ENCODE measurements around the gene FAM170B. TPM values are rescaled to one million over a fixed set of nuclear protein-coding genes. Genes with fewer than 3 reads are reported as not detected.

FAM170B gene
- total RNA-seq, 1 experiment from 2014 or later = not detected

GRCh38 chr10:49139028-49139845 is 5.4 kb upstream of the FAM170B start:
- 0 out of 2 replicates have a peak, but pooled peaks cover 2% of the 10 kb centered on the region for H3K36me3 Mint-ChIP-seq
- peaks cover 34% of the 10 kb centered on the region for H3K4me1 Mint-ChIP-seq
- H3K4me3 Mint-ChIP-seq = no peak overlapping the region
- TF ChIP-seq NFATC4 (CRISPR knock-in tag; IDR thresholded peaks at IDR 0.05) (no peak), ZNF671 (CRISPR knock-in tag; IDR thresholded peaks at IDR 0.05) (no peak), ZNF281 (CRISPR knock-in tag; IDR thresholded peaks at IDR 0.05) (no peak), MYBL2 (CRISPR knock-in tag; IDR thresholded peaks at IDR 0.05) (no peak), ZNF263 (CRISPR knock-in tag; IDR thresholded peaks at IDR 0.05; ENCODE audit: low read depth) (no peak), ZBTB21 (CRISPR knock-in tag; IDR thresholded peaks at IDR 0.05; ENCODE audit: borderline replicate concordance) (no peak), SMAD3 (CRISPR knock-in tag; IDR thresholded peaks at IDR 0.05; ENCODE audit: borderline replicate concordance) (no peak), MXD4 (CRISPR knock-in tag; IDR thresholded peaks at IDR 0.05; ENCODE audit: borderline replicate concordance) (no peak)
- TF ChIP-seq, protein P1, sequence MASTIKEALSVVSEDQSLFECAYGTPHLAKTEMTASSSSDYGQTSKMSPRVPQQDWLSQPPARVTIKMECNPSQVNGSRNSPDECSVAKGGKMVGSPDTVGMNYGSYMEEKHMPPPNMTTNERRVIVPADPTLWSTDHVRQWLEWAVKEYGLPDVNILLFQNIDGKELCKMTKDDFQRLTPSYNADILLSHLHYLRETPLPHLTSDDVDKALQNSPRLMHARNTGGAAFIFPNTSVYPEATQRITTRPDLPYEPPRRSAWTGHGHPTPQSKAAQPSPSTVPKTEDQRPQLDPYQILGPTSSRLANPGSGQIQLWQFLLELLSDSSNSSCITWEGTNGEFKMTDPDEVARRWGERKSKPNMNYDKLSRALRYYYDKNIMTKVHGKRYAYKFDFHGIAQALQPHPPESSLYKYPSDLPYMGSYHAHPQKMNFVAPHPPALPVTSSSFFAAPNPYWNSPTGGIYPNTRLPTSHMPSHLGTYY (CRISPR knock-in tag; IDR thresholded peaks at IDR 0.05) = no peak
- TF ChIP-seq, protein P2, sequence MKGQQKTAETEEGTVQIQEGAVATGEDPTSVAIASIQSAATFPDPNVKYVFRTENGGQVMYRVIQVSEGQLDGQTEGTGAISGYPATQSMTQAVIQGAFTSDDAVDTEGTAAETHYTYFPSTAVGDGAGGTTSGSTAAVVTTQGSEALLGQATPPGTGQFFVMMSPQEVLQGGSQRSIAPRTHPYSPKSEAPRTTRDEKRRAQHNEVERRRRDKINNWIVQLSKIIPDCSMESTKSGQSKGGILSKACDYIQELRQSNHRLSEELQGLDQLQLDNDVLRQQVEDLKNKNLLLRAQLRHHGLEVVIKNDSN (CRISPR knock-in tag; IDR thresholded peaks at IDR 0.05) = no peak
- TF ChIP-seq, protein P3, sequence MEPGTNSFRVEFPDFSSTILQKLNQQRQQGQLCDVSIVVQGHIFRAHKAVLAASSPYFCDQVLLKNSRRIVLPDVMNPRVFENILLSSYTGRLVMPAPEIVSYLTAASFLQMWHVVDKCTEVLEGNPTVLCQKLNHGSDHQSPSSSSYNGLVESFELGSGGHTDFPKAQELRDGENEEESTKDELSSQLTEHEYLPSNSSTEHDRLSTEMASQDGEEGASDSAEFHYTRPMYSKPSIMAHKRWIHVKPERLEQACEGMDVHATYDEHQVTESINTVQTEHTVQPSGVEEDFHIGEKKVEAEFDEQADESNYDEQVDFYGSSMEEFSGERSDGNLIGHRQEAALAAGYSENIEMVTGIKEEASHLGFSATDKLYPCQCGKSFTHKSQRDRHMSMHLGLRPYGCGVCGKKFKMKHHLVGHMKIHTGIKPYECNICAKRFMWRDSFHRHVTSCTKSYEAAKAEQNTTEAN (CRISPR knock-in tag; IDR thresholded peaks at IDR 0.05) = no peak
- ChIA-PET POLR2A (no interaction called here), CTCF (interaction anchor here (1.7 kb wide), 1 partner anchor 25 kb away, joined by 3 read pairs; no protein-coding TSS in a partner anchor)
- no peaks in the 10 kb centered on the region for H3K27me3 Mint-ChIP-seq (ENCODE audit: low read depth)
- H3K9me3 Mint-ChIP-seq = peaks cover 27% of the 10 kb centered on the region
- no peak overlapping the region for H3K27ac Mint-ChIP-seq
- no peak for ATAC-seq
- DNase-seq (ENCODE audit: low spot score) = no peak

DNA sequence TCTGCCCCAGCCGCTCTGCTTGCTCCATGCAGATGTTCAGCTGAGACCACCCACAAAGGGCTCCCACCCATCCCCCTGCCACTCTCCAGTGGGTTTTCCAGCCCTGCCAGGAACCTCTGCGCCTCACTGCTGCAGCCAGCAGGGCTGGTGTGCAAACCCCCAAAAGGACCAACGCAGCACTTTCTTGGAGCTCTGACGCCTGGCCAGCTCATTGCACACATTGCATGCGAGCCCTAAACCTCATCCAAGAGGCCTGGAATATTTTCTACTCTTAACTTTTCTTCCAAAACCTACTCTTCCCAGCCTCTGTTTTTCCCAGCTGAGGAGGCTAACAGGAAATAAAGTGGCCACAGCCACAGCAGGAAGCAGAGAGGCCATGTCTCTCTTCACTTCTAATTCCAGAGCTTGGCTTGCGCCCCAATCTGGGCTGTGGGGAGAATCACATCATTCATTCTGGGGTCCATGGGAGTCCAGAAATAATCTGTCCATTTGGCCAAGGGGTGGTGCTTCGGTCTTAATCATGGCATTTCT is 4.6 kb upstream of the FAM170B start:
- ChIA-PET CTCF (interaction anchor here (1.7 kb wide), 1 partner anchor 26 kb away, joined by 3 read pairs; no protein-coding TSS in a partner anchor), POLR2A (no interaction called here)
- Mint-ChIP-seq H3K9me3 (peaks cover 27% of the 10 kb centered on the region), H3K36me3 (0 out of 2 replicates have a peak, but pooled peaks cover 2% of the 10 kb centered on the region), H3K27me3 (ENCODE audit: low read depth) (no peaks in the 10 kb centered on the region), H3K4me1 (peaks cover 27% of the 10 kb centered on the region), H3K4me3 (no peak overlapping the region), H3K27ac (no peak overlapping the region)
- ATAC-seq (no peak), DNase-seq (ENCODE audit: low spot score) (no peak)
- TF ChIP-seq, protein P4, sequence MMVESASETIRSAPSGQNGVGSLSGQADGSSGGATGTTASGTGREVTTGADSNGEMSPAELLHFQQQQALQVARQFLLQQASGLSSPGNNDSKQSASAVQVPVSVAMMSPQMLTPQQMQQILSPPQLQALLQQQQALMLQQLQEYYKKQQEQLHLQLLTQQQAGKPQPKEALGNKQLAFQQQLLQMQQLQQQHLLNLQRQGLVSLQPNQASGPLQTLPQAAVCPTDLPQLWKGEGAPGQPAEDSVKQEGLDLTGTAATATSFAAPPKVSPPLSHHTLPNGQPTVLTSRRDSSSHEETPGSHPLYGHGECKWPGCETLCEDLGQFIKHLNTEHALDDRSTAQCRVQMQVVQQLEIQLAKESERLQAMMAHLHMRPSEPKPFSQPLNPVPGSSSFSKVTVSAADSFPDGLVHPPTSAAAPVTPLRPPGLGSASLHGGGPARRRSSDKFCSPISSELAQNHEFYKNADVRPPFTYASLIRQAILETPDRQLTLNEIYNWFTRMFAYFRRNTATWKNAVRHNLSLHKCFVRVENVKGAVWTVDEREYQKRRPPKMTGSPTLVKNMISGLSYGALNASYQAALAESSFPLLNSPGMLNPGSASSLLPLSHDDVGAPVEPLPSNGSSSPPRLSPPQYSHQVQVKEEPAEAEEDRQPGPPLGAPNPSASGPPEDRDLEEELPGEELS (CRISPR knock-in tag; IDR thresholded peaks at IDR 0.05) = no peak
- TF ChIP-seq, protein P1 (CRISPR knock-in tag; IDR thresholded peaks at IDR 0.05) = no peak
- TF ChIP-seq, protein P5, sequence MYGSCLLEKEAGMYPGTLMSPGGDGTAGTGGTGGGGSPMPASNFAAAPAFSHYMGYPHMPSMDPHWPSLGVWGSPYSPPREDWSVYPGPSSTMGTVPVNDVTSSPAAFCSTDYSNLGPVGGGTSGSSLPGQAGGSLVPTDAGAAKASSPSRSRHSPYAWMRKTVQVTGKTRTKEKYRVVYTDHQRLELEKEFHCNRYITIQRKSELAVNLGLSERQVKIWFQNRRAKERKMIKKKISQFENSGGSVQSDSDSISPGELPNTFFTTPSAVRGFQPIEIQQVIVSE (CRISPR knock-in tag; IDR thresholded peaks at IDR 0.05; ENCODE audit: borderline replicate concordance) = no peak
- TF ChIP-seq, protein P6, sequence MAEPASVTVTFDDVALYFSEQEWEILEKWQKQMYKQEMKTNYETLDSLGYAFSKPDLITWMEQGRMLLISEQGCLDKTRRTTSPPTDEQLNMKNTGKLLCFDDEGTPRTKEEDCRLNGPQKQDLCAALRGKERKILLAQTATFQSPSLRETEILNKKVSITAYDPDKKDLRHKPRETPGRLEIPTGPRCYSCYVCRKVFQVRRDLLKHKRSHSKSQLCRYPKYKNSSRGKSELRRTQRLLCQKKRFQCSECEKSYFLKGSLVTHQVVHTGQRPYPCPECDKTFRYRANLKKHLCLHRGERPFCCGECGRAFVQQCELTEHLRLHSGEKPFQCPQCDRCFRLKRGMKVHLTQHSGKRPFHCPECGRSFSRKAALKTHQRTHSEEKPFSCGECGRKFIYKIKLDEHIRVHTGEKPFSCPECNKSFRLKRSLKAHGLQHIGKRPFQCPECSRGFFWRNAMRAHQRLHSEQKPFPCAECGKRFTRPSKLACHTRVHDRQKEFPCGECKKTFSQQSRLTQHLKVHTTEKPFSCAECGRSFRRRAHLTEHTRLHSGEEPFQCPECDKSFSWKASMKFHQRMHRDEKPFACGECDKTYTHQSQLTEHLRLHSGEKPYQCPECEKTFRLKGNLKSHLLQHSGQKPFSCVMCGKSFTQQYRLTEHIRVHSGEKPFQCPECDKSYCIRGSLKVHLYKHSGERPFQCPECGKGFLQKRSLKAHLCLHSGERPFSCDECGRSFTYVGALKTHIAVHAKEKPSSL (CRISPR knock-in tag; conservative IDR thresholded peaks at IDR 0.05) = no peak
- no peak for TF ChIP-seq ZBTB21 (CRISPR knock-in tag; IDR thresholded peaks at IDR 0.05; ENCODE audit: borderline replicate concordance)
- TF ChIP-seq, protein P7, sequence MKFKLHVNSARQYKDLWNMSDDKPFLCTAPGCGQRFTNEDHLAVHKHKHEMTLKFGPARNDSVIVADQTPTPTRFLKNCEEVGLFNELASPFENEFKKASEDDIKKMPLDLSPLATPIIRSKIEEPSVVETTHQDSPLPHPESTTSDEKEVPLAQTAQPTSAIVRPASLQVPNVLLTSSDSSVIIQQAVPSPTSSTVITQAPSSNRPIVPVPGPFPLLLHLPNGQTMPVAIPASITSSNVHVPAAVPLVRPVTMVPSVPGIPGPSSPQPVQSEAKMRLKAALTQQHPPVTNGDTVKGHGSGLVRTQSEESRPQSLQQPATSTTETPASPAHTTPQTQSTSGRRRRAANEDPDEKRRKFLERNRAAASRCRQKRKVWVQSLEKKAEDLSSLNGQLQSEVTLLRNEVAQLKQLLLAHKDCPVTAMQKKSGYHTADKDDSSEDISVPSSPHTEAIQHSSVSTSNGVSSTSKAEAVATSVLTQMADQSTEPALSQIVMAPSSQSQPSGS (CRISPR knock-in tag; IDR thresholded peaks at IDR 0.05; ENCODE audit: borderline replicate concordance, low read depth) = no peak
